MCF 10A (cell line): ENCODE data around the gene SNRPB. TPM values are rescaled to one million over a fixed set of nuclear protein-coding genes. Genes with fewer than 3 reads are reported as not detected.

Experiments
- BruUV-seq: library from RNA; stranded (reverse); fragments of 400-500 nt; replicated peaks from 2 replicates; lab custom pipeline; 2021; lab: Mats Ljungman, UMichigan
- CTCF ChIA-PET: fragments of 300-600 bp; sonication (Branson Sonifier 250); formaldehyde crosslinking; extraction: SDS; loops from one replicate; lab custom pipeline; 2021; ENCODE audit warnings: antibody characterized with exemption, inconsistent platforms; lab: Yijun Ruan, JAX
- POLR2A ChIA-PET: fragments of 300-600, 350-650 bp; sonication (Branson Sonifier 250); formaldehyde crosslinking; extraction: SDS; loops from one replicate; lab custom pipeline; 2020; ENCODE audit warnings: antibody characterized with exemption, inconsistent platforms; lab: Yijun Ruan, JAX
- DNase-seq: peaks from one replicate; pipeline ENCODE4 v3.0.0-alpha.2; 2018; ENCODE audit not compliant: unreplicated experiment
- H3K27ac Mint-ChIP-seq: one replicate; pipeline ENCODE4 v1.8.0; 2022; ENCODE audit warnings: mild to moderate bottlenecking, low read depth, mixed read lengths; ENCODE audit not compliant: unreplicated experiment
- H3K27me3 Mint-ChIP-seq: one replicate; pipeline ENCODE4 v1.8.0; 2022; ENCODE audit warnings: mixed read lengths; ENCODE audit not compliant: insufficient read depth, unreplicated experiment
- H3K36me3 Mint-ChIP-seq: one replicate; pipeline ENCODE4 v1.8.0; 2022; ENCODE audit warnings: mild to moderate bottlenecking, moderate library complexity, mixed read lengths; ENCODE audit not compliant: insufficient read depth, unreplicated experiment
- H3K4me1 Mint-ChIP-seq: one replicate; pipeline ENCODE4 v1.8.0; 2022; ENCODE audit warnings: mixed read lengths; ENCODE audit not compliant: insufficient read depth, unreplicated experiment
- H3K4me3 Mint-ChIP-seq: one replicate; pipeline ENCODE4 v1.8.0; 2022; ENCODE audit warnings: mild to moderate bottlenecking, moderate library complexity, mixed read lengths; ENCODE audit not compliant: unreplicated experiment
- H3K9me3 Mint-ChIP-seq: one replicate; pipeline ENCODE4 v1.8.0; 2022; ENCODE audit warnings: mixed read lengths; ENCODE audit not compliant: unreplicated experiment
- intact Hi-C: fragments of 100-400 bp; cut with micrococcal nuclease; formaldehyde crosslinking; loops from 2 replicates; pipeline ENCODE4 v1.14.1; 2022
- total RNA-seq: library from RNA; stranded (reverse); gene quantifications from 2 replicates; pipeline ENCODE4 v1.2.3, GENCODE V29; 2022
- TF ChIP-seq, protein P1 (sequence below): fragments of 200-600 bp; IDR thresholded peaks from one replicate; pipeline ENCODE4 v1.8.0; 2022; ENCODE audit warnings: antibody characterized with exemption, mild to moderate bottlenecking; ENCODE audit not compliant: unreplicated experiment

The SNRPB gene
- total RNA-seq, 1 experiment from 2014 or later = 236 TPM

DNA sequence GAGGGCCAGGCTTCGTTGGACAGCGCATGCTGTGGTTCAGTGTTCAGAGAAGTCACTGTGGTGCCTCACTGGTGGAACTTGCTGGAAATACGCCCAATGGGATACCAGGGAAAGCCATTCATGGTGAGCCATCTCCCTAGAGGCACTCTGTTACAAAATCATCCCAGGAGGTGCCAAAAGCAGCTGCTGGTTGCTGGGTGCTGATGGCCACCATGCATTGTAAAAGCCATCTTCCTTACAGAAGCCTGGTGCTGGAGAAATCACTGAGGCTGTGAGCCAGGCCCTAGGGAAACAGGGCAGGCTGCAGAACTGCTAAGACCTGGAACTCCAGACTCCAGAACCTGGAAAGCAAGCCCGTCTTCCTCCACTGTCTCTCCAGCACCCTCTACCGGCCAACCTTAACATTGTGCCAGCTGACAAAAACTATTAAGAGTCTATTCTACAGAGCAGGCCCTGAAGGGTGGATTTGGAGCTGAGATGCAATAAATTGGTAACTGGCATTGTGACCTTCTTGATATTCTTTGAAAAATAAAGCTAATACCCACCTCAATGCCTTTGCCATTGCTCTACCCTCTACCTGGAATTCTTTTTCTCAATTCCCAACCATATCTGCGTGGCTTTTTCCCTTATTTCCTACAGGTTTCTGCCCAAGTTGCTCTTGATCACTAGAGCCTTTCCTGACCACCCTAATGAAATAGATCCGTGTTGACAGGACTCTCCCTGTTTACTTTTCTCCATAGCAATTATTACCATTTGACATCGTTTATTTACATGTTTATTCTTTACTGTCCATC is 18.5 kb downstream of the SNRPB start:
- intact Hi-C loops = loop anchor here (1.0 to 10.0 kb wide), 5 partner anchors 47 to 487 kb away; partner anchors contain the start of gene STK35
- Mint-ChIP-seq H3K36me3 (no peaks in the 10 kb centered on the region), H3K4me3 (no peak overlapping the region), H3K9me3 (no peaks in the 10 kb centered on the region), H3K4me1 (peaks cover 31% of the 10 kb centered on the region), H3K27ac (no peak overlapping the region), H3K27me3 (no peaks in the 10 kb centered on the region)
- TF ChIP-seq, protein P1, sequence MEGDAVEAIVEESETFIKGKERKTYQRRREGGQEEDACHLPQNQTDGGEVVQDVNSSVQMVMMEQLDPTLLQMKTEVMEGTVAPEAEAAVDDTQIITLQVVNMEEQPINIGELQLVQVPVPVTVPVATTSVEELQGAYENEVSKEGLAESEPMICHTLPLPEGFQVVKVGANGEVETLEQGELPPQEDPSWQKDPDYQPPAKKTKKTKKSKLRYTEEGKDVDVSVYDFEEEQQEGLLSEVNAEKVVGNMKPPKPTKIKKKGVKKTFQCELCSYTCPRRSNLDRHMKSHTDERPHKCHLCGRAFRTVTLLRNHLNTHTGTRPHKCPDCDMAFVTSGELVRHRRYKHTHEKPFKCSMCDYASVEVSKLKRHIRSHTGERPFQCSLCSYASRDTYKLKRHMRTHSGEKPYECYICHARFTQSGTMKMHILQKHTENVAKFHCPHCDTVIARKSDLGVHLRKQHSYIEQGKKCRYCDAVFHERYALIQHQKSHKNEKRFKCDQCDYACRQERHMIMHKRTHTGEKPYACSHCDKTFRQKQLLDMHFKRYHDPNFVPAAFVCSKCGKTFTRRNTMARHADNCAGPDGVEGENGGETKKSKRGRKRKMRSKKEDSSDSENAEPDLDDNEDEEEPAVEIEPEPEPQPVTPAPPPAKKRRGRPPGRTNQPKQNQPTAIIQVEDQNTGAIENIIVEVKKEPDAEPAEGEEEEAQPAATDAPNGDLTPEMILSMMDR = peak; percentile 70
- POLR2A ChIA-PET = interaction anchor here (0.6 to 2.9 kb wide), 15 partner anchors 9 to 349 kb away, joined by 3 to 15 read pairs (median 4); partner anchors contain the start of gene SNRPB
- no TSS peak for BruUV-seq
- DNase-seq = peak; percentile 81
- CTCF ChIA-PET = interaction anchor here (0.6 to 5.0 kb wide), 57 partner anchors 9 to 1066 kb away, joined by 3 to 62 read pairs (median 4); partner anchors contain the start of gene SNRPB

DNA sequence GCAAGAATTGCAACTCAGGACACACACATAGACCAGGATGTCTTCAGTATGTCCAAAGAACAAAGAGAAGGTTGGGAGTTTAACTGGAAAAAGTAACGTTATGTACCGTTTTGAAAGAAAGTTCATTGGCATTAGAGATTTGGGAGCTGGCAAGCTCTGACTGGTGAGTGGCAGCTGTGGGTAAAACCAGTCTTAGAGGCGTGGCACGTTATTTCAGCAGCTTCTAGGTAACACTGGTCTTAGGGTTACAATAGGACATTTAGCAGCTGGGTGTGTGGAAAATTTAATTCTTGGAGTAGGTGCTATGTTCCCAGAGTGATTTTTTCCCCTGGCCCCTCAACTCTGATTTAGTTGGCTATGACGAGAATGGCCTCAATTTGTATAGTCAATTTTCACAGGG is 19.2 kb downstream of the SNRPB start:
- POLR2A ChIA-PET = interaction anchor here (0.6 to 2.9 kb wide), 14 partner anchors 10 to 348 kb away, joined by 3 to 15 read pairs (median 4); partner anchors contain the start of gene SNRPB
- DNase-seq = peak; percentile 20
- Mint-ChIP-seq H3K27ac (no peak overlapping the region), H3K9me3 (no peaks in the 10 kb centered on the region), H3K4me3 (no peak overlapping the region), H3K27me3 (no peaks in the 10 kb centered on the region), H3K4me1 (peaks cover 31% of the 10 kb centered on the region), H3K36me3 (no peaks in the 10 kb centered on the region)
- TF ChIP-seq, protein P1 = no peak
- no TSS peak for BruUV-seq
- CTCF ChIA-PET = interaction anchor here (0.6 to 5.0 kb wide), 41 partner anchors 10 to 1065 kb away, joined by 3 to 62 read pairs (median 6); partner anchors contain the start of gene SNRPB
- intact Hi-C loops = loop anchor here (5.0 to 10.0 kb wide), 3 partner anchors 47 to 487 kb away; partner anchors contain the start of gene STK35

DNA sequence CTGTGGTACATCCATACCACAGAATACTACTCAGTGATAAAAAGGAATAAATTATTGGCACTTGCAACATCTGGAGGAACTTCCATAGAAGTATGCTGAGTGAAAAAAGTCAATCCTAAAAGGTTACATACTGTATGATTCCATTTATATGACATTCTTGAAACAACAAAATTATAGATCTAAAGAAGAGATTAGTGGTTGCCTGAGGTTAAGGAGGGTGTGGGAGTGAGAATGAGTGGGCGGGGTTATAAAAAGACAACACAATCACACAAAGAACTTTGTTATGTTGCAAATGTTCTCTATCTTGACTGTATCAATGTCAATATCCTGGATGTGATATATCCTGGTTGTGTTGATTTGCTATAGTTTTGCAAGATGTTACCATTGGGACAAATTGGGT is 21.2 kb downstream of the SNRPB start:
- ChIA-PET POLR2A (interaction anchor here (0.6 to 1.3 kb wide), 2 partner anchors 243 to 594 kb away, joined by 3 read pairs; partner anchors contain the start of gene GNRH2), CTCF (interaction anchor here (0.7 to 5.0 kb wide), 4 partner anchors 11 to 289 kb away, joined by 3 to 34 read pairs (median 4); no protein-coding TSS in a partner anchor)
- H3K9me3 Mint-ChIP-seq = no peaks in the 10 kb centered on the region
- no peak for DNase-seq
- TF ChIP-seq, protein P1 = no peak
- H3K27me3 Mint-ChIP-seq = no peaks in the 10 kb centered on the region
- BruUV-seq = no TSS peak
- intact Hi-C loops = no loop called here
- H3K4me1 Mint-ChIP-seq = peaks cover 31% of the 10 kb centered on the region
- no peak overlapping the region for H3K4me3 Mint-ChIP-seq
- no peak overlapping the region for H3K27ac Mint-ChIP-seq
- H3K36me3 Mint-ChIP-seq = no peaks in the 10 kb centered on the region

DNA sequence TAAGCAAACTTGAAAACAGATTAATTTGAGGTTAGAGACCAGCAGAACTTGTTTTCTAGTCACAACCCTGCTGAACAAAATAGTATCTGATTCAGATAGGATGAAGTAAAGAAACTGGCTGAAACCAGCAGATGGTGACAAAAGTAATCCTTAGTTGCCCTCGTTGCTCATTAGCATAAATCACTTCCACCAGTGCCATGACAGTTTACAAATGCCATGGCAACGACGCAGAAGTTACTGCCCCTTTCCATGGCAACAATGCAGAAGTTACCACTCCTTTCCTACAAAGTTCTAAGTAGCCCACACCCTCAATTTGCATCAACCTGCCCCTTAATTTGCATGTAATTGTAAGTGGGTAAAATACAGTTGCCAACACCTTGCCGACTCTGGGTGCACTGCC is 23.7 kb downstream of the SNRPB start:
- intact Hi-C loops = no loop called here
- TF ChIP-seq, protein P1 = no peak
- Mint-ChIP-seq H3K36me3 (no peaks in the 10 kb centered on the region), H3K27ac (no peak overlapping the region), H3K27me3 (no peaks in the 10 kb centered on the region), H3K9me3 (no peaks in the 10 kb centered on the region), H3K4me1 (peaks cover 25% of the 10 kb centered on the region), H3K4me3 (no peak overlapping the region)
- no peak for DNase-seq
- BruUV-seq = no TSS peak
- ChIA-PET CTCF (interaction anchor here (0.7 to 1.8 kb wide), 7 partner anchors 9 to 210 kb away, joined by 3 to 9 read pairs (median 4); no protein-coding TSS in a partner anchor), POLR2A (interaction anchor here (0.6 to 2.0 kb wide), 3 partner anchors 11 to 111 kb away, joined by 3 to 4 read pairs (median 3); no protein-coding TSS in a partner anchor)
